GM12864 (cell line): Measurements from ENCODE around the gene SLC5A2.
"Not testable (repeated sequence)": the region's sequence is repeated elsewhere in the genome, so short reads cannot be mapped to it uniquely, and the experiment has no call there.

Source experiments
- DNase-seq: peaks from one replicate; pipeline ENCODE4 v3.0.0-alpha.2; 2011; ENCODE audit warnings: low read depth
- H3K4me3 ChIP-seq: 2 replicates; pipeline ENCODE4 v1.5.1; 2011; ENCODE audit warnings: mild to moderate bottlenecking, low read depth, low read length, control low read depth
- CTCF ChIP-seq: IDR thresholded peaks from 2 replicates; pipeline ENCODE4 v1.5.1; 2011; ENCODE audit warnings: low read depth, mild to moderate bottlenecking, moderate library complexity, low read length, control low read depth, inconsistent platforms; ENCODE audit errors: missing control alignments

The SLC5A2 gene

GRCh38 chr16:31483081-31483480 is at the start of gene SLC5A2:
Gene SLC5A2, plus strand, starts transcription at chr16:31483123. Its CDS starts 14 bp downstream, at chr16:31483137.
- H3K4me3 ChIP-seq: no peak within 1 kb of the TSS
- DNase-seq: no peak
- no peak for TF ChIP-seq CTCF

DNA sequence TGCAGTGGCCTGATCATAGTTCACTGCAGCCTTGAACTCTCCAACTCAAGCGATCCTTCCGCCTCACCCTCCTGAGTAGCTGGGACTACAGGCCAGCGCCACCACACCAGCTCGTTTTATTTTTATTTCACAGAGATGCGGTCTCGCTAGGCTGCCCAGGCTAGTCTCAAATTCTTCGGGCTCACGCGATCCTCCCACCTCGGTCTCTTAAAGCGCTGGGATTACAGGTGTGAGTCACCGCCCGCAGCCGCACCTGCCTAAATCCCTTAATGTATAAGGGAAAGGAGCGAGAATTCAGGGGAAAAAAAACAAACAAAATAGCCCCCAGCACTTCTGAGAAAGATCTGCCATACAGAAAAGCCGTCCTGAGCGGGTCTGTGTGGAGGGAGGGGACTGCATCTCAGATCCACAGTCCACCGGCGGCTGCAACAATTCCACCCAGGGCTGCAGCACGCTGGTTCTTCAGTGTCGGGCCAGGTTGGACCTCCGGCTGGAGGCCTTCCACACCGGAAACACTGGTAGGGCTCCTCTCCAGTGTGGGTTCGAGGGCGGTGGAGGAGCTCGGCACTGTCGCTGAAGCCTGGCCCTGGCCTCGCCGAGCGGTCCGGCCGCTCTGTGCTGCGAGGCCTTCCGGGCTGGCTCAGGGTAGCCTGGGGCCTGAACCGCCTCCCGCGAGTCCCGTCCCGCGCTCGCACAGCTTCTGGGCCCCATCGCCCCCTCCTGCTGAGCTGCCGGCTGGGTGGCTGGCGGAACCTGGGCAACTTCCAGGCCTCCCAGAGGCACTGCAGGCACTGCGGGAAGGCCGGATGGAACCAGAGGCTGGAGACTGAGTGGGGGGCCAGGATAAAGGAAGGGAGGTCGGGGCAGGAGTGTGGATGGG is 47.3 kb upstream of the SLC5A2 start:
- TF ChIP-seq CTCF: no peak
- H3K4me3 ChIP-seq: no peak overlapping the region
- no peak for DNase-seq

- no peak for DNase-seq
- no peak for TF ChIP-seq CTCF
- H3K4me3 ChIP-seq: no peak overlapping the region
Measured at GRCh38 chr16:31436221-31437045, 46.5 kb upstream of the SLC5A2 start.

DNA sequence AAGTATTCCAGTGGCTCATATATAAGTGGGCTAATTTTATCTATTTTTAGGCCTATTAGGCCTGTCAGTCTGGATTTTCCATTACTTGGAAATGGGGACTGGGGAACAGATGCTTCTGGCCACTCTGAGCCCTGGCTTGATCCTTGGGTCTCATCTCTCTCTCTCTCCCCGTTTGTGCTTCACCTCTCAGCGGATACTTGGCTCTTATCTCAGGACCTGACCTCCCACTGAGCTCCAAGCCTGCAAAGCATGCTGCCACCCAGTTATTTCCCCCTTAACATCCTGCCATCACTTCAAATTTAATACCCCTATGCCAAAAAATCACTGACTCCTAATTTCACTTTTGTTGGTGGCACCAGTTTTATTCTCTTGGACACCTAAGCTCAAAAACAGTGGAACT is 44.5 kb upstream of the SLC5A2 start:
- DNase-seq: no peak
- no peak for TF ChIP-seq CTCF
- H3K4me3 ChIP-seq: no peak overlapping the region

DNA sequence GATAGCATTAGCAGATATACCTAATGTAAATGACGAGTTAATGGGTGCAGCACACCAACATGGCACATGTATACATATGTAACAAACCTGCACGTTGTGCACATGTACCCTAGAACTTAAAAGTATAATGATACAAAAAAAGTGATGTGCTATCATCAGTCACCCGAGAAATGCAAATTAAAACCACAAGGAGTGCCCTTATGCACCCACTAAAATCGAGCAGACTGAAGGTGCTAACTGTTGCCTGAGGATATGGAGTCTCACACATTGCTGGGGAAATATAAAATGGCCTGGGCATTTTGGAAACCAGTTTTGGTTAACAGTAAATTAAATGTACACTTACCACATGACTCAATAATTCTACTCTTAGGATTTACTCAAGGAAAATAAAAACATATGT is 43.9 kb upstream of the SLC5A2 start:
- H3K4me3 ChIP-seq, DNase-seq: not testable (repeated sequence)

GRCh38 chr16:31439519-31439918 is 43.4 kb upstream of the SLC5A2 start:
- H3K4me3 ChIP-seq: no peak overlapping the region
- TF ChIP-seq CTCF: no peak

DNA sequence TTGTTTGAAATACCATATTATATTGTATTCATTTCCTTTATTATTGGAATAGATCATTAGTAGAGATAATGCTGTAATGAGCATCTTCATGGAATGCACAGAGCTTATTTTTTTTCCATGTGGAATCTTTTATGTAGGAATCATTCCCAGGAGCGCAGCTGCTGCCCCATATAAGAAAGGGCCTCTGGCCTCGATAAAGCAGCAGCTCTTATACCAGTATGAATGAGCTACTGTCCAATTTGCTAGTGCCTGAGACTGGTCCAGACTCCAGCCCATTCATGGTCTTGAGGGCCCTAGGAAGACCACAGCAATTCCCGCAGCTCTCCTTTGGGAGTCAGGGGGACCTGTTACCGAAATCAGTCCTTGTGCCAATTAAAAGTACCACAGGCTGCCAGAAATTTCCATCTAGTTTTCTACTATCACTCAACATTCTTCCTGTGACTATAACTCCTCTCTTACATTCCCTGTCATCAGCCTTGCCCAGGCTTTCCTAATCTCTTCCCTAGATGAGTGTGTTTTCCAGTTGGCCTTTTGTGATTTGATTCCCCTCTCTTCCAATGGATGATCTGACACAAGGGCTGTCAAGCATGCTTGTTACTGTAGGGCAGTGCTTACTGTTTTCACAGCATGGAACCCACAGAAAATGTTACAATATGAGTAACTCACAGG is 42.3 kb upstream of the SLC5A2 start:
- no peak for DNase-seq
- no peak for TF ChIP-seq CTCF
- no peak overlapping the region for H3K4me3 ChIP-seq

More at GRCh38 chr16:31439519-31439918, 43.4 kb upstream of the SLC5A2 start:
- DNase-seq: no peak
